Tibial nerve (tissue), 4 donors: ENCODE results near the gene CBARP. TPM values are rescaled to one million over a fixed set of nuclear protein-coding genes. Genes with fewer than 3 reads are reported as not detected.

ENCODE experiments used
- DNase-seq, 2 donors: peaks; one replicate each; pipeline ENCODE4 v3.0.0-alpha.2; 2019; ENCODE audit warnings: low spot score in 2 of 2
- H3K27ac ChIP-seq, 4 donors: fragments of 200-600 bp; sonication (generic) in 3 of 4; one replicate each; pipeline ENCODE4 v1.5.1; 2017 to 2019; ENCODE audit warnings: mild to moderate bottlenecking in 1 of 4
- H3K27me3 ChIP-seq, 2 donors: fragments of 200-600 bp; sonication (generic) in 1 of 2; one replicate each; pipeline versions ENCODE4 v1.5.1 to v1.6.0; 2017 to 2019
- H3K36me3 ChIP-seq, 3 donors: fragments of 200-600 bp; sonication (generic); one replicate each; pipeline ENCODE4 v1.5.1; 2018 to 2019
- H3K4me1 ChIP-seq, 4 donors: fragments of 200-600 bp; sonication (generic) in 3 of 4; one replicate each; pipeline ENCODE4 v1.5.1; 2017 to 2019
- H3K4me3 ChIP-seq, 4 donors: fragments of 200-600 bp; sonication (generic) in 3 of 4; one replicate each; pipeline ENCODE4 v1.5.1; 2017 to 2019; ENCODE audit warnings: mild to moderate bottlenecking in 1 of 4, moderate library complexity in 1 of 4
- H3K9me3 ChIP-seq, 4 donors: fragments of 200-600 bp; sonication (generic) in 3 of 4; one replicate each; pipeline ENCODE4 v1.5.1; 2017 to 2019
- CTCF ChIP-seq, 5 experiments: fragments of 200-600 bp in 3 of 5; fragments of 450-650 bp in 2 of 5; sonication (generic) in 3 of 5; IDR thresholded peaks; one replicate each; pipeline ENCODE4 v1.5.1; 2016 to 2019; ENCODE audit warnings: antibody characterized with exemption in 5 of 5, mild to moderate bottlenecking in 3 of 5, moderate library complexity in 2 of 5
- EP300 ChIP-seq, 2 donors: sonication (generic); formaldehyde crosslinking; IDR thresholded peaks; one replicate each; pipeline ENCODE4 v1.6.1; 2017; ENCODE audit warnings: antibody characterized with exemption in 2 of 2, mild to moderate bottlenecking in 1 of 2
- POLR2A ChIP-seq, 2 donors: fragments of 450-650 bp; IDR thresholded peaks; one replicate each; pipeline ENCODE4 v1.6.1; 2017; ENCODE audit warnings: antibody characterized with exemption in 2 of 2, mild to moderate bottlenecking in 2 of 2, moderate library complexity in 2 of 2
- WGBS, 2 donors: methylation state at CpG; one replicate each; pipeline ENCODE4 v1.1.5; 2018; 5-methylcytosine and 5-hydroxymethylcytosine counted together
- total RNA-seq, 4 donors: library from RNA; depleted of rRNA; stranded (reverse); fragments of >200 nt; gene quantifications; one replicate each; pipeline ENCODE4 v1.1.0, GENCODE V29; 2016

The CBARP gene
- total RNA-seq, 4 donors from 2014 or later = 0.22 to 3.9 (median 1.4) TPM

DNA sequence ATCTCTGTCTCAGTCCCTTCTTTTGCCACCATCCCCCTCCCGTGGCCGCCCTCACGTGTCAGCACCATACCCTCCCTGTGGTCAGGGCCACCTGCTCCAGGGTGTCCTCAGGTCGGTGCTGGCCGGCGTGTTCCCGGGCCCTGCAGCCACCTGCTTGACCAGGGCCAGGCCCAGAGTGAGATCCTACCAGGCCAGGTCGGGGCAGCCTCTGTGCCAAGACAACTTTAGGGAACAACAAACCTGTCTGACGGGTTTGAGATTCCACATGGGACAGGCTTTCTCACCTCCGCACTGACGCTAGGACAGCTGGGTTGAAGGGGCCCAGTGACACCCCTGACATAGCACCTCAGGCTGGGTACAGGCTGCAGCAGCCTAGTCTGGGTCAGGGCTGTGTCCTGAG is 56.2 kb downstream of the CBARP start:
- H3K36me3 ChIP-seq = no peaks in the 10 kb centered on the region
- H3K9me3 ChIP-seq = no peaks in the 10 kb centered on the region
- 86 to 87% methylated on average over 11 of the region's 11 CpGs for WGBS, 2 donors
- H3K4me3 ChIP-seq = no peak overlapping the region
- H3K4me1 ChIP-seq = peaks cover 0 to 25% (median 9%) of the 10 kb centered on the region in 4 donors
- H3K27ac ChIP-seq = no peak overlapping the region
- no peak for DNase-seq
- no peaks in the 10 kb centered on the region for H3K27me3 ChIP-seq
- no peak for TF ChIP-seq EP300 (IDR thresholded peaks at IDR 0.05)
- no peak for TF ChIP-seq POLR2A (IDR thresholded peaks at IDR 0.05)
- no peak for TF ChIP-seq CTCF (IDR thresholded peaks at IDR 0.05)

Other genes with a start within 250 kb of the CBARP start
- gene GRIN3B, start 237.6 kb downstream of the CBARP start, total RNA-seq = 1 to 10 TPM in 1 of 4 donors, not detected in 3; 2.4 TPM
- gene TMEM259, start 216.9 kb downstream of the CBARP start, total RNA-seq = 100 to 1,000 TPM; 229 to 459 (median 325) TPM
- gene RNU6-2, start 216.5 kb downstream of the CBARP start, total RNA-seq = not detected
- gene CNN2, start 211.4 kb downstream of the CBARP start, total RNA-seq = 100 to 1,000 TPM in 1 of 4 donors, 10 to 100 TPM in 3; 69.9 to 122 (median 79.4) TPM
- 10 to 100 TPM in 3 of 4 donors, 1 to 10 TPM in 1; 9.6 to 25.8 (median 13.7) TPM for gene ABCA7, start 197.9 kb downstream of the CBARP start, total RNA-seq
- gene ARHGAP45, start 170.8 kb downstream of the CBARP start, total RNA-seq = 10 to 100 TPM; 28.4 to 66.9 (median 38.6) TPM
- gene POLR2E, start 142.6 kb downstream of the CBARP start, total RNA-seq = 100 to 1,000 TPM in 3 of 4 donors, 10 to 100 TPM in 1; 81.6 to 136 (median 121) TPM
- gene GPX4, start 134.0 kb downstream of the CBARP start, total RNA-seq = 100 to 1,000 TPM; 337 to 518 (median 493) TPM
- gene SBNO2, start 63.7 kb downstream of the CBARP start, total RNA-seq = 100 to 1,000 TPM in 1 of 4 donors, 10 to 100 TPM in 3; 26.6 to 105 (median 39.3) TPM
- 10 to 100 TPM; 52.5 to 91.2 (median 68.7) TPM for gene STK11, start 32.2 kb downstream of the CBARP start, total RNA-seq
- 100 to 1,000 TPM in 3 of 4 donors, 10 to 100 TPM in 1; 67.5 to 140 (median 127) TPM for gene ATP5F1D, start 3.7 kb upstream of the CBARP start, total RNA-seq
- gene MIDN, start 10.6 kb upstream of the CBARP start, total RNA-seq = 10 to 100 TPM; 17.4 to 51.9 (median 39.4) TPM
- 100 to 1,000 TPM; 389 to 640 (median 576) TPM for gene CIRBP, start 31.3 kb upstream of the CBARP start, total RNA-seq
- 10 to 100 TPM; 25.5 to 80.7 (median 52.0) TPM for gene FAM174C, start 37.5 kb upstream of the CBARP start, total RNA-seq
- gene EFNA2, start 47.9 kb upstream of the CBARP start, total RNA-seq = not detected
- 100 to 1,000 TPM; 146 to 162 (median 151) TPM for gene NDUFS7, start 145.9 kb upstream of the CBARP start, total RNA-seq
- gene GAMT, start 163.5 kb upstream of the CBARP start, total RNA-seq = 100 to 1,000 TPM in 2 of 4 donors, 10 to 100 TPM in 2; 43.8 to 120 (median 94.4) TPM
- gene DAZAP1, start 169.6 kb upstream of the CBARP start, total RNA-seq = 10 to 100 TPM; 34.3 to 68.4 (median 61.0) TPM
- gene RPS15, start 200.4 kb upstream of the CBARP start, total RNA-seq = 1,000 to 10,000 TPM; 4,239 to 4,988 (median 4,337) TPM
- gene APC2, start 212.1 kb upstream of the CBARP start, total RNA-seq = 10 to 100 TPM in 1 of 4 donors, 1 to 10 TPM in 3; 1.7 to 10.2 (median 4.2) TPM
- gene C19orf25, start 241.2 kb upstream of the CBARP start, total RNA-seq = 10 to 100 TPM; 22.4 to 47.4 (median 33.8) TPM